Gastroesophageal sphincter (tissue), 3 donors: Measurements from ENCODE around the gene ZNF547.

Experiments used
- CTCF ChIP-seq, 4 experiments: fragments of 200-600 bp in 2 of 4; fragments of 450-650 bp in 2 of 4; sonication (generic) in 1 of 4; IDR thresholded peaks; one replicate each; pipeline ENCODE4 v1.5.1; 2017 to 2019; ENCODE audit warnings: antibody characterized with exemption in 4 of 4, mild to moderate bottlenecking in 2 of 4, moderate library complexity in 2 of 4
- POLR2AphosphoS5 ChIP-seq: sonication (generic); formaldehyde crosslinking; IDR thresholded peaks from one replicate; pipeline ENCODE4 v1.6.1; 2017; ENCODE audit warnings: antibody characterized with exemption

DNA sequence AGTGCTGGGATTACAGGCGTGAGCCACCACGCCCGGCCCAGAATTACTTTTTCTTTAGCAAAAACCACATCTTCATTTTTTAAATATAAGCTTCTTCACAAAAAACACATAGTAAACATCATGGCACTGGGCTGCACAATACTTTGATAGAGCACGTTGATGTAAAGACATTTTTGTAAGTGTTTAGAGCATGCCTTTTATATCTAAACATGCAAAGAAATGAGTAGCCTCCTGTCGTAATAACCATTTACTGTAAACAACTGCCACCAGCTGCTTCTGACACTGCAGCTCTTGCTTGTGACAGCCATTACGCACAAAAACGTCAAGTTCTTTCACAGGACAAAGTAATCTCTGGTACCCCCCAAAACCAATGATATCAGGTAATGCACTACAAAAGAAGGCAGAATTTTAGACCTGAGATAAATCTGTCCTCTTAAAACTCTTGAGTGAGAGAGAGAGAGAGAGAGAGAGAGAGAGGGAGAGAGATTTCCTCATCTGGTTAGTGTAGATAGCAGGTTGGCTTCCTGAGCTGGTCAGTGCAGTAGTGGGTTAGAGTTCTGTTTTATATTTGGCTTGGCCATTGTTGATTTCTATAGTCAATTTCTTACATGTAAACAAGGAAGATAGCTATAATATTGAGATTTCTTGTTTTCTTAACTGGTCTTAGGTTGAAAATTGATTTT is 19.6 kb downstream of the ZNF547 start:
- no peak for TF ChIP-seq CTCF (IDR thresholded peaks at IDR 0.05)
- TF ChIP-seq POLR2AphosphoS5, result no peak
